Stimulated activated CD8-positive, alpha-beta memory T cell treated with anti-CD3 and anti-CD28 coated beads, Interleukin-7, amount 100 ng/mL, for 48 hours (primary cell): ENCODE results near the gene FAM76A.
A peak's percentile ranks its signal among the peaks of the same experiment; 100 is the strongest.

Source experiments
- DNase-seq, 2 donors: peaks; one replicate each; pipeline ENCODE4 v3.0.0-alpha.2; 2020; ENCODE audit warnings: low read depth in 1 of 2; ENCODE audit errors: extremely low read depth in 1 of 2

Gene FAM76A

DNA sequence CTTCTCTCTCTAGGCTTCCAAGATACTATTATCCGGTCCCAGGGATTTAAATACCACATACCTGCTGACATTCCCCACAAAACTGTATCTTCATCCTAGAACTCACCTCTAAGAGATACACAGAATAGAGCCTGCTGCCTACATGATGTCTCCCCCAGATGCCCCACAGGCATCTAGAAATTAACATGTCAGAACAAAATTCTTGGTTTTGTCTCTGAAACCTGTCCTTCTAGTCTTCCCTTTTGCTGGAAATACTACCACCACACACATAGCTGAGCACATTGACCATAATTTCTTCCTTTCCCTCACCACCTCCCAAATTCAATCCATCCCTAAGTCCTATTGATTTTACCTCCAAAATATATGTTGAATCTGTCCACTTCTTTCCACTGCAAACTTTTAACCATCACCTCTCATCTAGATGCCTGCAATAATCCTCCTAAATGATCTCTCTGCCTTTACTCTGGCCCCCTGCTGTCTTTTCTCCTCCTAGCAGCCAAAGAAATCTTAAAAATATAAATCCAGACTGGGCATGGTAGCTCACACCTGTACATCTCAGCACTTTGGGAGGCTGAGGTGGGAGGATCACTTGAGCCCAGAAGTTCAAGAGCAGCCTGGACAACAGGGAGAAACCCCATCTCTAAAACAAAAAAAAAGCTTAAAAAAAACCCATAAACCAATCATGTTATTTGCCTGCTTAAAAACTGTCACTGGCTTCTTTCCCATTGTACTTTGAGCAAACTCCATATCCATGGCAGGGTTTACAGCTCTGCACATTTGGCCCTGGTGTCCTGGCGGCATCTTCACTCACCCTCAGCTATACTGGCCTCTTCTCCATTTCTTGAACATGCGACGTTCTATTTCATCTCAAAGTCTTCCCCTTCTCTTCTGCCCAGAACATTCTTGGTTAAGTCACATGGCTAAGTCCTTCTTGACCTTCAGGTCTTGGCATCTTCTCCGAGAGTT, 6.2 kb upstream of the FAM76A start:
- no peak for DNase-seq

- DNase-seq: no peak
Measured at GRCh38 chr1:27724961-27725373, 794 bp upstream of the FAM76A start.

DNA sequence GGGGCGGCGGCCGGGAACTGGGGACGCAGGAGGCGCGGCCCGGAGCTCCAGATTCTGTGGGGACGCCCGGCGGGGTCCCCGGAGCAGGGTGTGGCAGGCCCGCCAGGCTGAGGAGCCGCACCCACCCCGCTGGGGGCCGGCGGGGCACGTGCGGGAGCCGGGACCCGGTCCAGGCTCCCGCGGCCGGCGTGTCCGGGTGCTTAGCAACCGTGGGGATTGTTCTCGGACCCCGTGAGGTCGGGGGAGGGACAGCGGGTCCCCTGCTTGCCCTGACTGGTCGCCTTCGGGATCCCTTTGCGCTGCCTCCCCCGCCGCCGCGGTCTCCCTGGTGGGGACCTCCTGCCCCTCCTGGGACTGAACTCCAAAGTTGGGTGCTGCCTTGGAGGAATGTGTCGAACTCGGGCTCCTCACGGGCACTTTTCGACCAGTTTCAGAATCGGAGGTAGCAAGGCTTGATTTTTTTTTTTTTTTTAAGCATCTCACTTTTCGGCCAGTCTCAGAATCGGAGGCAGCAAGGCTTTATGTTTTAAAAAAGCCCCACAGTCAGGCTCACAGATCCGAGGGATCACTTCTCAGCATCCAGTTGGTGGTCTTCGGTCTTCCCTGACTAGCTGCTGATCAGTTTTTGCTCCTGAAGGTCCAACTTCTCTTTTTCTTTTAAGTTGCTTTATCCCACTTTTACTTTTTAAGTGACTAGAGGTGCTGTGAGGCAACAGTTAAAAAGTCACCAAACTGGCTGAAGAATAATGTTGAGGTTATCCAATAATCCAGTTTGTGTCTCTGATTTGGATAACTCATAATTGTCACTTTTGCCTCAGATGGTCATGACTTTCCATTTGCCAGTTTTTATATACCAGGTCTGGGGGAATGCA, 648 bp downstream of the FAM76A start:
- DNase-seq: peak in 1 of 2 donors; percentile 40

DNA sequence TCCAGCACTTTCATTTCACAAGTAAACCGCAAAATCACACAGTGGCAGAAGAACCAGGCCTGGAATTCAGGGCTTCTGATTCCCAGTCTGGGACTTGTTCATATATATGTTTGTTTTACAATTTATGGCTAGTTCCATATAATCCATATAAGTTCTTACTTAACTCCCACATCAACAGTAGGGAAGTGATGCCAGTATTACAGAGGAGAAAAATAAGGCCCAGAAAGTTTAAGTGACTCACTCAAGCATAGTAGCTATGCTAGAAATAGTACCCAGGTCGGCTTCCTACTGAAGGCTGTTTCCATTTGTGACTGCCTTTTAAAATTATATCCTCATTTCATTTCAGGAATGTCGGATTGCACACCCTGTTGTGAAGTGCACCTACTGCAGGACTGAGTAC, 1.4 kb downstream of the FAM76A start:
- DNase-seq: no peak

DNA sequence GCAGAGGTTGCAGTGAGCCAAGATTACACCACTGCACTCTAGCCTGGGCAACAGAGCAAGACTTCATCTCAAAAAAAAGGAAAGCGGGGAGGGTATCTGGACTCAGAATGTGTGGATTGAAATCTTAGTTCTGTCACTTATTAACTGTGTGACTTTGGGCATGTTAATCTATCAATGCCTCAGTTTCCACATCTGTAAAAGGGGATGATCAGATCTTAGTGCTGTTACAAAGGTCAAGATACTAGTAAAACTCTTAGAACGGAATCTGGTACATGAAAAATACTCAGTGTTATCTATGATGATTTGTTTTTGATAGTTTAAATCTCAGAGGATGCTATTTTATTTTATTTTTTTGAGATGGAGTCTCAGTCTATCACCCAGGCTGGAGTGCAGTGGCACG, 10.5 kb downstream of the FAM76A start:
- no peak for DNase-seq

- DNase-seq: no peak
Measured at GRCh38 chr1:27741121-27741520, 15.4 kb downstream of the FAM76A start.

DNA sequence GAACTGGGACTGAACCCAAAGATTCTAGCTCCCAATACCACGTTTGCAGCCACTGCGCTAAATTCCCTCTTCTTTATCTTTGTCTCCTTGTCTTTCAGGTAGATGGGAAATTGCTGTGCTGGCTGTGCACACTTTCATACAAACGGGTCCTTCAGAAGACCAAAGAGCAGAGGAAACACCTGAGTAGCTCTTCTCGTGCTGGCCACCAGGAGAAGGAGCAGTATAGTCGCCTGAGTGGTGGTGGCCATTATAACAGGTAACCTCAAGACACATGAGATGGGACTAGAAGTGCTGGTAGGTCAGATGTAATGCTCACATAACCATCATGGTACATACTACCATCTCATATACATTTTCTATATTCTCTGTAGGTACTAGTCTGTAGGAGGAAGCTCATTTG, 18.8 kb downstream of the FAM76A start:
- no peak for DNase-seq

- no peak for DNase-seq
Measured at GRCh38 chr1:27745466-27745865, 19.7 kb downstream of the FAM76A start.

GRCh38 chr1:27752360-27752759, 26.6 kb downstream of the FAM76A start:
- DNase-seq: no peak

GRCh38 chr1:27755286-27755685, 29.5 kb downstream of the FAM76A start:
- no peak for DNase-seq

- no peak for DNase-seq
Measured at GRCh38 chr1:27755865-27756264, 30.1 kb downstream of the FAM76A start.

GRCh38 chr1:27759236-27759635, 33.5 kb downstream of the FAM76A start:
- no peak for DNase-seq

DNA sequence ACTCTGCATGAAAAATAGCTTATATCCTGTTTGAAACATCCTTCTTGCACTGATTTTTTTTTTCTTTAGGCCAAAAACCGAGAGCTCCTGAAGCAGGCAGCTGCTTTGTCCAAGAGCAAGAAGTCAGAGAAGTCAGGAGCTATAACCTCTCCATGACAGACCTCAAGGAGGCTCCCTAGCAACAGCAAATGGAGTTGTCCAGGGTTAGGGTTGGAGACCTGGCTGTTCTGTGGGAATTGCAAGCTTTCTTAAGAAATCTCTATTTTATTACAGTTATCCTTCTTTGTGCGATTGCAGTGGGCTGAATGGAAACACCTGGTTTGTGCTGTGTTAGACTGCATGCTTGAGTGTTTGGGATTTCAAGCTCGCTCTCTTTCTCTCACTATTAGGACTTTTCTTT, 34.7 kb downstream of the FAM76A start:
- DNase-seq: no peak

GRCh38 chr1:27762033-27762432, 36.3 kb downstream of the FAM76A start:
- no peak for DNase-seq

- DNase-seq: no peak
Measured at GRCh38 chr1:27763358-27763757, 37.6 kb downstream of the FAM76A start.

- DNase-seq: no peak
Measured at GRCh38 chr1:27770293-27770830, 44.6 kb downstream of the FAM76A start.

DNA sequence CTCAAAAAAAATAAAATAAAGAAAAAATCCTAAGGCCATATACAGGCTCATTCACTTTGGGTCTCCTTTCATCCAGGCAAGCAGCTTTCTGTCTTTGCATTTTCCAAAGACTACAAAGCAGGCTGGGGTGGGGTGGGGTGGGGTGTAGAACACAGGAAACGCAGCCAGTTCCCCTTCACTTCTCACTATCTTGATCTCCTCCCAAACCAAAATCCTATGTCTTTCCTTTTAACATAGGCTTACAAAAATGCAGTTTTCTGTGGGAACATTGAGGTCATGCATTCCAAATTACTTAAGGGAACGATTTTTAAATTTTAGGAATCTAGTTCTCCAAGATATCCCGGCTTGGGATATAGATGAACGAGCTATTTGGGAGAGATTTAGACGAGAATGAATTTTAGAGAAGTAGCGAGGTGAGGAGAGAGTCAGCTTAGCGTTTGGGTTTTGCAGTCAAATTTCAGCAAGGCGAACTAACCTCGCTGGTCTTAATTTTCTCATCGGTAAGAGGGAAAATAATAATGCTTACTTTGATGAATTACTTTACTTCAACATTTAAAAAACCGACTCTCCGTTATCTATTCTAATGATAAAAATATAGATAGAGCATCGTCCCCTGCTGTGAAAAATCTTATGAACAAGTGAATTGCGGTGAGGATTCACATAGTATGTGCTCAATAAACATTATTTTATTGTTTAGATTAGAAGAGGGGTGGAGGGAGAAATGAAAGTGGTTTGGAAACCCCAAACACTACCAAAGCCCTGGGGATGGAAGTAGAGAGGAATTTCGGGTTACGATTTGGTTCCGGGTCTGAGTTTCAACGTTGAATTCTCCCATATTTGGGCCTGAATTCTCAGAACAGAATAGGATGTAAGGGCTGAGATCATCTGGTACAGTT, 46.5 kb downstream of the FAM76A start:
- DNase-seq: no peak

DNA sequence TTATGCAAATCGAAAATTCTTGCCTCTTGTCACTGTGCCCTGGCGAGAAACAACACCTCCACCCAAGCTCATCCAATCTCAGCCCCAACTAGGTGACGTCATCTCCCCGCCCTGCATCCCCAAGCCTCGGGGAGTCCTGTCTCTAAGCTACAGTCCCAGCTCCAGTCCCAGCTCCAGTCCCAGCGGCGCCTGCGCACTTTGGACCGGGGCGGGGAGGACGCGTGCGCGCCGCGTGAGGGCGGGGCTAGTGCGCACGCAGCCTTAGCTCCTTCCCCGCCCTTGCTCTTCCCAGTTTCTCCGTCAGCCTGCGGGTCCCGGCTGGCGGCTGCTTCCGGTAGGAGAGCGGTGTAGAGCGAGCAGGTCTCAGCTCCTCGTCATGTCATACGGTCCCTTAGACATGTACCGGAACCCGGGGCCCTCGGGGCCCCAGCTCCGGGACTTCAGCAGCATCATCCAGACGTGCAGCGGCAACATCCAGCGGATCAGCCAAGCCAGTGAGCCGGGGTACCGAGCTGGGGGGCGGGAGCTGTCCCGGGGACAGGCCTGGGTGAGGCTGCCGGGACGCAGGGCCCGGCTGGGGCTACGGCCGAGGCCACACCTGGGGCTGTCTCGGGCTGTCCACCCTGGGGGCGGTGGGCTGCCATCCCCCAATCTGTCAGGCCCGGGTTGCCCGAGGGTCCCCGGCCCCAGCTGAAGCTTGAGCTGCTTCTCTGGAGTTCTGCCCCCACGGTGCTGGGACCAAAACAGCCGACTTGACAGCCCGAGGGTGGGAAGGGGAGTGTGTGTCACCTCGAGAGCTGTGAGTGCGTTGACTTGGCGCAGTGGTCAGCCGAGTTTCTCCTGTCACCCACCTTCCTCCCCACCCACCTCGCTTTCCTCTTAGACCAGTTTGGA, 47.4 kb downstream of the FAM76A start, which contains the start of gene STX12:
Gene STX12 (plus strand): TSS at position 288 of the 894 bp plus-strand sequence. CDS start 89 bp downstream, at position 377.
- peak; percentile 98 to 99 for DNase-seq

- no peak for DNase-seq
Measured at GRCh38 chr1:27773826-27774445, 48.2 kb downstream of the FAM76A start.
